Mucosa of descending colon (tissue), 3 donors: Measurements from ENCODE around the gene TTC7B. TPM values are rescaled to one million over a fixed set of nuclear protein-coding genes. Genes with fewer than 3 reads are reported as not detected.

Source experiments
- ATAC-seq: fragments of 200-7000 bp; cut with Tn5 transposase; one replicate; pipeline ENCODE4 v1.9.1; 2020; ENCODE audit warnings: mild to moderate bottlenecking, moderate library complexity
- DNase-seq, 3 donors: peaks; one replicate each; pipeline ENCODE4 v3.0.0-alpha.2; 2020
- H3K36me3 ChIP-seq: fragments of 200-600 bp; one replicate; pipeline ENCODE4 v1.8.0; 2021; ENCODE audit warnings: low read depth, mild to moderate bottlenecking
- H3K4me1 ChIP-seq: fragments of 200-600 bp; one replicate; pipeline ENCODE4 v1.8.0; 2021; ENCODE audit warnings: low read depth, mild to moderate bottlenecking
- H3K4me3 ChIP-seq: fragments of 200-600 bp; one replicate; pipeline ENCODE4 v1.8.0; 2021; ENCODE audit warnings: mild to moderate bottlenecking
- H3K9me3 ChIP-seq: fragments of 200-600 bp; one replicate; pipeline ENCODE4 v1.8.0; 2021; ENCODE audit warnings: mild to moderate bottlenecking
- CTCF ChIP-seq: fragments of 200-600 bp; IDR thresholded peaks from one replicate; pipeline ENCODE4 v1.8.0; 2022; ENCODE audit warnings: antibody characterized with exemption, mild to moderate bottlenecking
- intact Hi-C, 2 donors: fragments of 100-400 bp; cut with DNase I in 1 of 2; cut with micrococcal nuclease in 1 of 2; formaldehyde crosslinking; loops; one replicate each; pipeline versions ENCODE4 v1.11.0 to v1.11.1; 2022; cut with DNase I, micrococcal nuclease
- total RNA-seq, 3 donors: library from RNA; stranded (reverse); fragmentation: NEBNext Ultra II Directional in 2 of 3; extraction: Animal tissue kit (Norgen Biotek cat#: 25700) in 2 of 3; gene quantifications; one replicate each; pipeline versions ENCODE4 v1.2.1 to v1.2.4, GENCODE V29; 2021 to 2023
- donor health status: DM: no; HTN: no; CAD: no; lungs with moderate emphysema.
- donor health status: DM: no; HTN: no; CAD: no.
- donor health status: DM: no; HTN: yes; CAD: no.

TTC7B gene
- total RNA-seq, 3 donors from 2014 or later = 6.0 to 72.8 (median 10.0) TPM

- ATAC-seq (no peak), DNase-seq (no peak)
- intact Hi-C loops = no loop called here
These were observed 256.3 kb downstream of the TTC7B start for GRCh38 chr14:90559811-90560492.

GRCh38 chr14:90558983-90559590 is 257.1 kb downstream of the TTC7B start:
- DNase-seq (no peak), ATAC-seq (no peak)
- H3K4me1 ChIP-seq = no peaks in the 10 kb centered on the region
- no peaks in the 10 kb centered on the region for H3K36me3 ChIP-seq
- H3K9me3 ChIP-seq = no peaks in the 10 kb centered on the region
- no peak for TF ChIP-seq CTCF
- H3K4me3 ChIP-seq = no peak overlapping the region
- intact Hi-C loops = no loop called here

More at GRCh38 chr14:90559811-90560492, 256.3 kb downstream of the TTC7B start:
- Histone ChIP-seq H3K4me3 (no peak overlapping the region), H3K9me3 (no peaks in the 10 kb centered on the region), H3K4me1 (no peaks in the 10 kb centered on the region), H3K36me3 (no peaks in the 10 kb centered on the region)
- no peak for TF ChIP-seq CTCF

GRCh38 chr14:90558041-90558982 is 257.9 kb downstream of the TTC7B start:
- no peak for TF ChIP-seq CTCF
- ATAC-seq = no peak
- intact Hi-C loops = no loop called here
- no peaks in the 10 kb centered on the region for H3K9me3 ChIP-seq
- no peaks in the 10 kb centered on the region for H3K36me3 ChIP-seq
- DNase-seq = no peak
- H3K4me1 ChIP-seq = no peaks in the 10 kb centered on the region
- no peak overlapping the region for H3K4me3 ChIP-seq

GRCh38 chr14:90557516-90557915 is 258.7 kb downstream of the TTC7B start:
- DNase-seq = no peak

More at GRCh38 chr14:90557516-90557915, 258.7 kb downstream of the TTC7B start:
- Histone ChIP-seq H3K9me3 (no peaks in the 10 kb centered on the region), H3K4me3 (no peak overlapping the region), H3K4me1 (no peaks in the 10 kb centered on the region), H3K36me3 (no peaks in the 10 kb centered on the region)
- no peak for TF ChIP-seq CTCF
- no peak for ATAC-seq
- intact Hi-C loops = no loop called here
